K562 (cell line): ENCODE results near the gene RYR3. TPM values are rescaled to one million over a fixed set of nuclear protein-coding genes. Genes with fewer than 3 reads are reported as not detected.

Experiments
- ATAC-seq: fragments of 200-7000 bp; cut with Tn5 transposase; 3 replicates; pipeline ENCODE4 v1.9.1; 2020; ENCODE audit warnings: moderate library complexity
- BruUV-seq: library from RNA; stranded (reverse); fragments of 400-500 nt; replicated peaks from 2 replicates; lab custom pipeline; 2021; lab: Mats Ljungman, UMichigan
- CTCF ChIA-PET: fragments of 300-600 bp; formaldehyde crosslinking; extraction: SDS; loops from one replicate; lab custom pipeline; 2021; ENCODE audit warnings: low intra/inter-chr PET ratio; lab: Yijun Ruan, JAX
- POLR2A ChIA-PET: fragments of 300-600, 350-650 bp; sonication (Branson Sonifier 250); formaldehyde crosslinking; extraction: SDS; loops from one replicate; lab custom pipeline; 2021; ENCODE audit warnings: antibody characterized with exemption, inconsistent platforms; lab: Yijun Ruan, JAX
- DNase-seq, 4 experiments: peaks; one replicate each; pipeline versions ENCODE4 v3.0.0 to v3.0.0-alpha.2; 2011 to 2018; ENCODE audit warnings: low spot score in 3 of 4, mixed read lengths in 3 of 4; ENCODE audit errors: extremely low read depth in 1 of 4
- FAIRE-seq: peaks from 2 replicates; lab custom pipeline; 2011; peaks lifted over from hg19 to GRCh38; lab: Jason Lieb, UNC
- H2AFZ ChIP-seq: 2 replicates; pipeline ENCODE4 v1.6.0; 2011; ENCODE audit warnings: low read depth, low read length, control low read depth, inconsistent platforms
- H3K27ac ChIP-seq: fragments of 200-600 bp; 3 replicates; pipeline ENCODE4 v1.8.0; 2011; ENCODE audit warnings: low read depth, mild to moderate bottlenecking, control low read depth, inconsistent platforms, low read length, moderate library complexity, mixed read lengths; ENCODE audit errors: extremely low read depth
- H3K27me3 ChIP-seq, 2 experiments: fragments of 300-600 bp in 1 of 2; 2 replicates in 1 of 2; 3 replicates in 1 of 2; pipeline versions ENCODE4 v1.6.0 to v1.8.0; 2011; ENCODE audit warnings: inconsistent platforms in 2 of 2, low read length in 2 of 2, mild to moderate bottlenecking in 1 of 2, mixed read lengths in 1 of 2, moderate library complexity in 1 of 2; ENCODE audit not compliant: control insufficient read depth in 2 of 2, insufficient read depth in 2 of 2
- H3K36me3 ChIP-seq: fragments of 300-600 bp; 3 replicates; pipeline ENCODE4 v1.8.0; 2011; ENCODE audit warnings: mild to moderate bottlenecking, low read length, inconsistent platforms; ENCODE audit not compliant: control insufficient read depth, insufficient read depth
- H3K4me1 ChIP-seq, 2 experiments: fragments of 200-600 bp in 1 of 2; replicated peaks in 1 of 2; 2 replicates in 1 of 2; 3 replicates in 1 of 2; pipeline versions ENCODE4 v1.5.1 to v1.8.0; 2011; ENCODE audit warnings: inconsistent platforms in 2 of 2, low read length in 2 of 2, mild to moderate bottlenecking in 1 of 2, mixed read lengths in 1 of 2, moderate library complexity in 1 of 2; ENCODE audit not compliant: control insufficient read depth in 2 of 2, insufficient read depth in 2 of 2
- H3K4me2 ChIP-seq: 2 replicates; pipeline ENCODE4 v1.6.1; 2011; ENCODE audit warnings: low read length, control low read depth, inconsistent platforms, mixed read lengths; ENCODE audit not compliant: insufficient read depth
- H3K4me3 ChIP-seq: fragments of 200-600 bp; sonication (generic), shearing (Covaris generic); 2 replicates; pipeline ENCODE4 v1.5.1; 2016; ENCODE audit warnings: control low read depth, inconsistent platforms
- H3K79me2 ChIP-seq: fragments of 200-600 bp; 3 replicates; pipeline ENCODE4 v1.8.0; 2011; ENCODE audit warnings: low read length, inconsistent platforms; ENCODE audit not compliant: control insufficient read depth, insufficient read depth
- H3K9ac ChIP-seq, 2 experiments: 2 replicates each; pipeline versions ENCODE4 v1.6.0 to v1.6.1; 2011; ENCODE audit warnings: low read depth in 2 of 2, low read length in 2 of 2, control low read depth in 1 of 2, inconsistent platforms in 1 of 2, mild to moderate bottlenecking in 1 of 2, mixed read lengths in 1 of 2; ENCODE audit not compliant: insufficient read depth in 1 of 2
- H3K9me1 ChIP-seq: one replicate; pipeline ENCODE4 v1.6.0; 2011; ENCODE audit warnings: inconsistent platforms, mild to moderate bottlenecking, low read length, moderate library complexity; ENCODE audit not compliant: control insufficient read depth, insufficient read depth
- H3K9me3 ChIP-seq: replicated peaks from 2 replicates; pipeline ENCODE4 v1.5.1; 2011; ENCODE audit warnings: low read depth, low read length, inconsistent platforms; ENCODE audit not compliant: control insufficient read depth, insufficient read depth
- H4K20me1 ChIP-seq: replicated peaks from 2 replicates; pipeline ENCODE4 v1.6.1; 2011; ENCODE audit warnings: low read length, inconsistent platforms, mixed read lengths; ENCODE audit not compliant: control insufficient read depth, insufficient read depth
- GATAD2A ChIP-seq: fragments of 450-650 bp; IDR thresholded peaks from 2 replicates; pipeline ENCODE4 v1.6.1; 2017
- HBP1 ChIP-seq: fragments of 450-650 bp; formaldehyde crosslinking; IDR thresholded peaks from 2 replicates; pipeline ENCODE4 v1.4.0; 2022; ENCODE audit warnings: missing genetic modification characterization
- KAT7 ChIP-seq: sonication (generic); formaldehyde crosslinking; IDR thresholded peaks from 2 replicates; pipeline ENCODE4 v1.8.0; 2022; ENCODE audit warnings: missing genetic modification reagents, mild to moderate bottlenecking, borderline replicate concordance
- NELFE ChIP-seq: IDR thresholded peaks from 2 replicates; pipeline ENCODE4 v1.6.1; 2011; ENCODE audit warnings: mild to moderate bottlenecking; ENCODE audit not compliant: insufficient read depth, insufficient read length
- PPARD ChIP-seq: fragments of 250-450 bp; sonication (Bioruptor Pico); IDR thresholded peaks from 2 replicates; pipeline ENCODE4 v1.8.0; 2022; ENCODE audit warnings: inconsistent platforms, mild to moderate bottlenecking, moderate library complexity
- RFX1 ChIP-seq: fragments of 450-650 bp; IDR thresholded peaks from 2 replicates; pipeline ENCODE4 v1.6.1; 2016; ENCODE audit warnings: mild to moderate bottlenecking, moderate library complexity
- SP1 ChIP-seq: sonication (generic); formaldehyde crosslinking; IDR thresholded peaks from 2 replicates; pipeline ENCODE4 v1.8.1; 2022; ENCODE audit warnings: mild to moderate bottlenecking, missing genetic modification reagents
- ZNF124 ChIP-seq: sonication (generic); formaldehyde crosslinking; IDR thresholded peaks from 2 replicates; pipeline ENCODE4 v1.8.1; 2022; ENCODE audit warnings: missing genetic modification reagents
- ZNF212 ChIP-seq: fragments of 450-650 bp; formaldehyde crosslinking; IDR thresholded peaks from 2 replicates; pipeline ENCODE4 v1.4.0; 2020; ENCODE audit warnings: mild to moderate bottlenecking
- ZNF551 ChIP-seq: fragments of 250-450 bp; sonication (Bioruptor Pico); IDR thresholded peaks from 2 replicates; pipeline ENCODE4 v1.5.0; 2021; ENCODE audit warnings: mild to moderate bottlenecking, moderate library complexity
- ZNF780A ChIP-seq: fragments of 250-450 bp; sonication (Bioruptor Pico); IDR thresholded peaks from 2 replicates; pipeline ENCODE4 v1.5.0; 2021; ENCODE audit warnings: mild to moderate bottlenecking
- ZSCAN29 ChIP-seq: fragments of 450-650 bp; IDR thresholded peaks from 2 replicates; pipeline ENCODE4 v1.6.1; 2017
- WGBS: fragments of 100-300 bp; shearing (Covaris generic); methylation state at CpG from one replicate; pipeline ENCODE4 v1.1.6; 2016; ENCODE audit warnings: low coverage, mixed read lengths; ENCODE audit not compliant: insufficient coverage; ENCODE audit errors: missing lambda C conversion rate; 5-methylcytosine and 5-hydroxymethylcytosine counted together
- in situ Hi-C: fragments of 300-500 bp; cut with MboI; formaldehyde crosslinking; loops from 4 replicates; pipeline ENCODE4 v1.15.0; 2018; ENCODE audit warnings: inconsistent platforms, mixed read lengths
- intact Hi-C: fragments of 100-400 bp; cut with micrococcal nuclease; formaldehyde crosslinking; loops from 2 replicates; pipeline ENCODE4 v1.14.2; 2022
- polyA plus RNA-seq, 8 experiments: library from polyadenylated mRNA; depleted of rRNA in 4 of 8; stranded (reverse) in 5 of 8; unstranded in 3 of 8; fragments of >200 nt; fragmentation: Nextera tagmentation in 2 of 8; fragmentation: Illumina TruSeq in 1 of 8; extraction: Ambion mirVana in 2 of 8; extraction: Trizol in 1 of 8; gene quantifications; 2 replicates each; pipeline versions ENCODE4 v1.2.1 to v1.2.3, GENCODE V29; 2011 to 2014; ENCODE audit warnings: inconsistent platforms in 1 of 8, missing spikeins in 1 of 8
- total RNA-seq, 7 experiments: library from RNA; depleted of rRNA in 6 of 7; stranded (reverse); fragments of >200 nt in 6 of 7; fragmentation: Illumina TruSeq in 2 of 7; extraction: Trizol in 2 of 7; gene quantifications; 2 replicates each; pipeline versions ENCODE4 v1.2.1 to v1.2.3, GENCODE V29; 2011 to 2021; ENCODE audit warnings: low replicate concordance in 1 of 7

The RYR3 gene
- total and polyA plus RNA-seq, 9 of the 15 experiments (the other 6 are each of a cell fraction or from before 2014, with no cell fraction given): 0.04 TPM; not detected in 8

GRCh38 chr15:33780011-33780768 is 469.4 kb downstream of the RYR3 start (continued):
- TF ChIP-seq HBP1 (CRISPR knock-in tag): no peak
- no peak for TF ChIP-seq ZNF212 (CRISPR knock-in tag)
- TF ChIP-seq, all 486 proteins: peak for 0

- Histone ChIP-seq H3K27me3 (peaks cover 0 to 9% of the 10 kb centered on the region in 2 experiments; a peak in 2 of 5 replicates), H2AFZ (no peak overlapping the region), H3K9ac (no peak overlapping the region), H3K4me1 (no peaks in the 10 kb centered on the region), H3K27ac (no peak overlapping the region), H3K9me1 (no peaks in the 10 kb centered on the region), H4K20me1 (no peaks in the 10 kb centered on the region)
- no peak for DNase-seq
- BruUV-seq: no TSS peak
- no peak for TF ChIP-seq ZNF551 (CRISPR knock-in tag)
- no peak for TF ChIP-seq ZNF780A (CRISPR knock-in tag)
- TF ChIP-seq KAT7 (CRISPR knock-in tag): no peak
- TF ChIP-seq NELFE: no peak
- no peak for TF ChIP-seq GATAD2A
- TF ChIP-seq SP1 (CRISPR knock-in tag): no peak
- TF ChIP-seq ZNF124 (CRISPR knock-in tag): no peak
- TF ChIP-seq ZSCAN29: no peak
- no peak for TF ChIP-seq RFX1
- no peak for TF ChIP-seq PPARD (CRISPR knock-in tag)
- TF ChIP-seq, all 486 proteins: peak for 0
- no peak overlapping the region for H3K4me2 ChIP-seq
- ChIA-PET CTCF (no interaction called here), POLR2A (interaction anchor here (0.5 to 0.9 kb wide), 2 partner anchors 8 to 185 kb away, joined by 3 read pairs; no protein-coding TSS in a partner anchor)
- H3K79me2 ChIP-seq: no peaks in the 10 kb centered on the region
- no peaks in the 10 kb centered on the region for H3K9me3 ChIP-seq
- no peak for FAIRE-seq
- H3K36me3 ChIP-seq: no peaks in the 10 kb centered on the region
- no peak for ATAC-seq
- intact Hi-C loops (no loop called here), in situ Hi-C loops (no loop called here)
- WGBS: 2% methylated on average over 5 of the region's 5 CpGs
- H3K4me3 ChIP-seq: no peak overlapping the region
Measured at GRCh38 chr15:33782966-33783365, 472.2 kb downstream of the RYR3 start.
